ENCODE measurements around the gene IGFBP4.

Gene IGFBP4

GRCh38 chr17:40490289-40490853, 47.1 kb downstream of the IGFBP4 start:
- peak; percentile 52 for DNase-seq (ENCODE audit: low read depth)

DNA sequence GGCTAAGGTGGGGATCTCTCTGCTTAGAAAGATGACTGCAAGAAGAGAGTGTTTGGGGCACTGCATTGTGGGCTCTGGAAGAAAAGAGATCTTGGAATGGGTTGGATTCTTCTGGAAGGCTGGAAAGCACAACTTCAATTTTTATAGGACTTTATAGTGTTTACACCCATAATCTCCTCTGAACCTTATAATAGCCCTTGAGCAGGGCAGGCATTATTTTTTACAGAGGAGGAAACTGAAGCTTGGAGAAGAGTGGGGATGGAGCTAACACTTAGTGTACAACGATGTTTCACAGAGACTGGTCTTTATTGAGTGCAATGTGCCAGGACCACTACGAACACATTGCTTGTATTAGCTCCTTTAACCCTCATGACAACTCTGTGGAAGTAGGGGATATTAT, 47.7 kb downstream of the IGFBP4 start:
- no peak for DNase-seq (ENCODE audit: low read depth)

GRCh38 chr17:40491486-40491885, 48.2 kb downstream of the IGFBP4 start:
- DNase-seq (ENCODE audit: low read depth) = no peak

DNA sequence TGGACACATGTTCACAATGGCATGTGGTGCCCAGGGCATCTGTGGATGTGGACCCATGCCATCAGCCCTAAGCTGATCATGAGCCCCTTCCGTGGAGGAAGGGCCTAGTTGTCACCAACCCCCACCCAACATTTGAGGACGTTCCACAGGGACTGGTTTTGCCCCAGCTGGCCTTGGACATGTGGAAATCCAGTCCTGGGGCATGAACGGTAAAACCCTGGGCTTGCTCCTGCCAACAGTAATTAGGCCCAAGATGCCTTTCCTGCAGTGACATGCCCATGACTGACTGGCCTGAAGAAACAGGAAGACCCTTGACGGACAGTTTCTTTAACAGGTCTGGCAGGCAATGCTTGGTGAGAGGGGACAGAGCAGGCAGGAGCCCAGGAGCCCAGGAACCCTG, 50.4 kb downstream of the IGFBP4 start:
- DNase-seq (ENCODE audit: low read depth) = no peak

DNA sequence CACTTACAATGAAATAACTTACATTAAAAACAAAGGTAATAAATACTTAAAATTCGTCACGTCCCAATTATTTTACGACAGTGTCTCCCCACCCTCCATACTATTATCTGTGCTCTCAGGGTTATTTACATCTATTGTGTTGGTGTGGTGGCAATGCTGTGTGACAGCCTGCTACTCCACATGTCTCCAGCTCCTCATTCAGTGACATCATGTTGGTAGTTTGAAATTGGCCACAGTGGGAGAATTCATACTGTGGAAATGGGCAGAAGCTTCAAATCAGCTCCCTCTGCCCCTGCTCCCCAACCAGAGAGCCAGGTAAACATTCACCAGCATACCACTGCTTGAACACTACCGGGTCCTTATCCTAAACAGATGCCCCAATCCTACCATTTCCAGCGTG, 51.9 kb downstream of the IGFBP4 start:
- DNase-seq (ENCODE audit: low read depth) = no peak

DNA sequence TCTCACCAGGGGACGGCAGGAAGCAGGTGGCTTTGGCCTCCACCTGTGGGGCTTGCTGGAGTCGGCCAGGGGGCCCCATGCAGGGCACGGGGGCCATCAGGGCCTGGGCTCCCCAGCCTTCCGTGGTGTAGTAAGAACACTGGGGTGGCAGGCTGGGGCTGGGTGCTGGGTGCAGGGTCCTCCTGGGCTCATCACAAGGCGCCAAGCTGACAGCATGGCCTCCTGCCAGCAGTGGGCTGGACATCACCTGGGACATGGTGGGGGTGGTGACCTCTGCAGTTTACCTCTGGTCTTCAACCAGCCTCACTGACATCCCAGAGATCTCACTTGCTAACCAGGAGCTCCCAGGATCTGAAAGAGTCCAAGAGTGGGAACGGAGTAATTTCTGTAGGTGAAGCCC, 52.9 kb downstream of the IGFBP4 start:
- no peak for DNase-seq (ENCODE audit: low read depth)

DNA sequence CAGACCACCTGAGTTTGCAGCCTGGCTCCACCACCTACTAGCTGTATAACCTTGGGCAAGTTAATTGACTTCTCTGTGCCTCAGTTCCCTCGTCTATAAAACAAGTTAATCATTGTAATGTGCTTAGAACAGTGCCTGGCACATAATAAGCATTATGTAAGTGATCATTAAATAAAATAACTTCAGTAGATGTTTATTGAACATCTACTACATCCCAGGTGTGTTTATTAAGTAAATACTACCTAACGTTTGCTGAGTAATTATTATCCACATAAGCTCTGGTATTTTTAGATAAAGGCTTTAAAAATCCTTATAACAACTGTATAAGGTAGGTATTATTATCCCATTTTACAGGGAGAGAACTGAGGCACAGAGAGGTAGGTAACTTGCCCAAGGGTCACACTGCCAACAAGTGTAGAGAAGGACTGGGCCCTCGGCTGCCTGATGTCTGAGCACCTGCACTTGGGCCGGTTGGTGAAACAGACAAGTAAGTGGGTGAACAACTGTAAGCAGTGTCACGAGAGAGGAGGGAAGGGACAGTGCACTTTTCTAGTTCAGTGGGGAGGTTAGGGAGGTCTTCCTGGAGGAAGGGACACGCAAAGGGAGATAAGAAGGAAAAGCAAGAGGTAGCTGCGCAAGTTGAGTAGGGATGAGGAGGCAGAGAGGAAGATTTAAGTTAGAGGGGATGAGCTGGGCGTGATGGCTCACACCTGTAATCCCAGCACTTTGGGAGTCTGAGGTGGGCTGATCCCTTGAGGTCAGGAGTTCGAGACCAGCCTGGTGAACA, 53.6 kb downstream of the IGFBP4 start:
- no peak for DNase-seq (ENCODE audit: low read depth)

GRCh38 chr17:40497695-40498094, 54.4 kb downstream of the IGFBP4 start:
- no peak for DNase-seq (ENCODE audit: low read depth)

- DNase-seq (ENCODE audit: low read depth) = no peak
Observed at GRCh38 chr17:40498281-40499084, 55.2 kb downstream of the IGFBP4 start.

DNA sequence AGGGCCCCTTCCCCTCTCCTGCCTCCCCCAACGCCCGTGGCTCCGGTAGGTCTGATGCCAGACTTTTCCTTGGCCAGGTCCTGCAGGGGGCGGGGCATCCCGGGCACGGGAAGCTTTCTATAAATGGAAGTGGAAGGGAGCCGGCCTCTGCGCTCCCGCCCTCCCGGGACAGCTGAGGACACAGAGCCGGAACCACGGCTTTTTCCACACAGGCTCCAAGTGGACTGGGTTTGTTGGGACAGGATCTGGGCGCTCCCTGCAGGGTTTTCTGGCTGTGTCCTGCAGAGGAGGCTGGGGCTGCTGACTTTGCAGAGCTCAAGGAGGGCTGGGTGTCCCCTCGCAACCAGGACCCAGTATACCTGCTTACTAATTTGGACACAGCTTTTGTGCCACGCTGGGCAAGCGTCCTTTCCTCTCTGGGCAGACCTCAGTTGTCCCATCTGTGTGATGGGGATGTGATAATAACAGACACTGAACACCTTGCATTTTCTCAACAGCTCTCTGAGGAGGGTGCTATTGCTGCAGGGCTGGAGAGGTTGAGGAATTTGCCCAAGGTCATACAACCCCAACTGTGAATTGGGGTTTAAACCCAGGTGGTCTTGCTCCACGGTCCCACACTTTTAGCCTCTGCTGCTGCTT, 56.4 kb downstream of the IGFBP4 start:
- no peak for DNase-seq (ENCODE audit: low read depth)

DNA sequence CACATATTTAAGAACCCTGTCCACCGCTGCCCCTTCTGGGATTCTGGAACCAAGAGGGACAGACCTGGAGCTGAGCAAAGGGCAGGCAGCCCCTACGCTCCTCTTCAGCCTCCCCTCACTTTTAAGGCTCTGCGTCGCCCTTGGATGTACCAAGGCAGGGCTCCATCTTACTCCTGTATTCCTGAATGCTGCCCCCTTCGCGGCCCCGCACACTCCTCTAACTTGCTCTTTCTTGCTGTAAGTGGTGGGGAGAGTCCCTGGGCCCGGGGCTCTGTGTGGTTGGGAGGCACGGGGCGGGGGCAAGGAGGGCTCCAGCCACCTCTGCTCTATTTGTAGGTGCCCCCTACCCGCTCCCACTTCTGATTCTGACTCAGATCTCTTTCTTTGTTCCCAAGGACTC, 56.9 kb downstream of the IGFBP4 start:
- DNase-seq (ENCODE audit: low read depth) = no peak

DNA sequence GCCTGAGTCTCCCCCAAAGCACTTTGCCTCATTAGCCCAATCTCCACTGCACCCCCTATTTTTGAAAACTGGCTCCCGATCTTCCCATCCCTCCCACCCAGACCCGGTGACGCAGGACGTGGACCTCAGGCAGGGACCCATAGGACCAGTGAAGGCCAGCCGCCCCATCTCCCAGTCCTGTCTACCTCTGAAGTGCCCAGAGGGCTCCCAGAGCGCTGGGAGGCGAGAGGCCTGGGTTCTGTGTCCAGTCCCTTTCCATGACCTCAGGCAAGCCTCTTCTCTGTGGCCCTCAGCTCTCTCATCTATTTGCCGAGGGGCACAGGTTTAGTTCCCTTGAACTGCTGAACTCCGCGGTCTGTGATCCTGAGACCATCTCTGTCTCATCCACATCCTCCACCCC, 57.5 kb downstream of the IGFBP4 start:
- DNase-seq (ENCODE audit: low read depth) = no peak

DNA sequence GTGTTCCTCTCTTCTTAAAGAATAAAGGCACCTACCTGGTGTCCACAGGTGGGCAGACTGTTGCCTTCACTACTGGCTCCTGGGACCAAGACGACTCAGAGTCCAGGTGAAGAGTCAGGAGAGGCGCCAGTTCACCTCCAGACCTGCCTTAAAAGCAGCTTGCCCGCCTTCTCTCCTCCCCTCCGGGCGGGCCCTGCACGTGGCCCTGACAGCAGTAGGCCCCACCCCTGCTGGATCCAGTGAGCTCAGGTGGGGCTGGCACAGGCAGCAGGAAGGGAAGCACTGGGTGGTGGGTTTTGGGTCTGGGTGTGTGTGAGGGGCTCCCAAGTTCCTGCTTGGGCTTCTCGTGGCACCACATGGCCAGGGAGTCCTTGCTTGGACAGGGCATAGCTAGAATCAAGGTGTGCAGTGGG, 58.3 kb downstream of the IGFBP4 start, which contains the start of gene TNS4:
Gene TNS4, minus strand, starts transcription at position 125 of the 413 bp plus-strand sequence. CDS start 5,198 bp downstream, outside the sequence.
- no peak for DNase-seq (ENCODE audit: low read depth)

- DNase-seq (ENCODE audit: low read depth) = no peak
Observed at GRCh38 chr17:40502716-40503115, 59.5 kb downstream of the IGFBP4 start.

GRCh38 chr17:40503154-40503553, 59.9 kb downstream of the IGFBP4 start:
- no peak for DNase-seq (ENCODE audit: low read depth)

GRCh38 chr17:40506786-40507185, 63.5 kb downstream of the IGFBP4 start:
- DNase-seq (ENCODE audit: low read depth) = no peak

Data from non-pigmented ciliary epithelial cell (primary cell).